Uterus (tissue), 2 donors: Measurements from ENCODE around the gene AP1AR.

ENCODE experiments used
- POLR2A ChIP-seq, 2 donors: fragments of 450-650 bp; IDR thresholded peaks; one replicate each; pipeline ENCODE4 v1.6.1; 2016; ENCODE audit warnings: antibody characterized with exemption in 2 of 2, mild to moderate bottlenecking in 1 of 2, moderate library complexity in 1 of 2
- TF ChIP-seq, protein P1 (sequence below), 4 experiments: fragments of 200-600 bp in 2 of 4; fragments of 450-650 bp in 2 of 4; sonication (generic) in 2 of 4; IDR thresholded peaks; one replicate each; pipeline ENCODE4 v1.5.1; 2016 to 2019; ENCODE audit warnings: antibody characterized with exemption in 4 of 4, mild to moderate bottlenecking in 2 of 4, moderate library complexity in 1 of 4

DNA sequence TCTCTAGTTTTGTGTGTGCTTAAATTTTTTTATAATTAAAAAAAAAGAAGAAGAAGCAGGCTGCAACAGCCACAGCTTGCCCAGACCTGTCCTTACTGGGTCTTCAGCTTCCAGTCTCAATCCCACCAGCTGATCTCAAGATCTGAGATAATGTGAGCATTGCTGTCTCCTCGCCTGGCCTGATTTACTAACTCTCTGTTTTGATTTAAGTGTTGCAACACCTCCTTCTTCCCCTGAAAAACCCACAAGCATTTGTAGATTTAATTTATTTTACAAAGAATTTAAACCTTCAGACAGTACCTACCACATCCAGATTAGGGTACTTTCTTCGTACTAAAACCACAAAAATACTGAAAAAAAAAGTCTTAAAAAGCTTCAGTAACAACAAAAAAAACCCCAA, 48.3 kb upstream of the AP1AR start:
- TF ChIP-seq POLR2A (IDR thresholded peaks at IDR 0.05) = no peak
- TF ChIP-seq, protein P1, sequence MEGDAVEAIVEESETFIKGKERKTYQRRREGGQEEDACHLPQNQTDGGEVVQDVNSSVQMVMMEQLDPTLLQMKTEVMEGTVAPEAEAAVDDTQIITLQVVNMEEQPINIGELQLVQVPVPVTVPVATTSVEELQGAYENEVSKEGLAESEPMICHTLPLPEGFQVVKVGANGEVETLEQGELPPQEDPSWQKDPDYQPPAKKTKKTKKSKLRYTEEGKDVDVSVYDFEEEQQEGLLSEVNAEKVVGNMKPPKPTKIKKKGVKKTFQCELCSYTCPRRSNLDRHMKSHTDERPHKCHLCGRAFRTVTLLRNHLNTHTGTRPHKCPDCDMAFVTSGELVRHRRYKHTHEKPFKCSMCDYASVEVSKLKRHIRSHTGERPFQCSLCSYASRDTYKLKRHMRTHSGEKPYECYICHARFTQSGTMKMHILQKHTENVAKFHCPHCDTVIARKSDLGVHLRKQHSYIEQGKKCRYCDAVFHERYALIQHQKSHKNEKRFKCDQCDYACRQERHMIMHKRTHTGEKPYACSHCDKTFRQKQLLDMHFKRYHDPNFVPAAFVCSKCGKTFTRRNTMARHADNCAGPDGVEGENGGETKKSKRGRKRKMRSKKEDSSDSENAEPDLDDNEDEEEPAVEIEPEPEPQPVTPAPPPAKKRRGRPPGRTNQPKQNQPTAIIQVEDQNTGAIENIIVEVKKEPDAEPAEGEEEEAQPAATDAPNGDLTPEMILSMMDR (IDR thresholded peaks at IDR 0.05) = no peak
